GM12878 (cell line): Measurements from ENCODE around the gene UVSSA. TPM values are rescaled to one million over a fixed set of nuclear protein-coding genes. Genes with fewer than 3 reads are reported as not detected.

Source experiments
- ATAC-seq: fragments of 200-7000 bp; cut with Tn5 transposase; 3 replicates; pipeline ENCODE4 v1.9.1; 2020; ENCODE audit warnings: mild to moderate bottlenecking, moderate library complexity
- BruUV-seq: library from RNA; stranded (reverse); fragments of 400-500 nt; replicated peaks from 2 replicates; lab custom pipeline; 2021; lab: Mats Ljungman, UMichigan
- CTCF ChIA-PET: fragments of 300-600 bp; sonication (Branson Sonifier 250); formaldehyde crosslinking; extraction: SDS; loops from one replicate; lab custom pipeline; 2021; ENCODE audit warnings: inconsistent platforms; lab: Yijun Ruan, JAX
- POLR2A ChIA-PET: fragments of 350-600 bp; formaldehyde crosslinking; extraction: SDS; loops from one replicate; lab custom pipeline; 2021; ENCODE audit warnings: inconsistent platforms; lab: Charles Lee
- RAD21 ChIA-PET: fragments of 300-600 bp; sonication (Branson Sonifier 250); formaldehyde crosslinking; loops from one replicate; lab custom pipeline; 2023; ENCODE audit warnings: antibody characterized with exemption; ENCODE audit not compliant: unreplicated experiment; lab: Charles Lee
- SMC1A ChIA-PET: fragments of 300-600 bp; sonication (Branson Sonifier 250); formaldehyde crosslinking; loops from one replicate; lab custom pipeline; 2023; ENCODE audit not compliant: unreplicated experiment, uncharacterized antibody; lab: Charles Lee
- DNase-seq: peaks from one replicate; pipeline ENCODE4 v3.0.0-alpha.2; 2011; ENCODE audit warnings: low read depth, low spot score
- FAIRE-seq: peaks from 3 replicates; lab custom pipeline; 2011; peaks lifted over from hg19 to GRCh38; lab: Jason Lieb, UNC
- H2AFZ ChIP-seq: 2 replicates; pipeline ENCODE4 v1.6.0; 2011; ENCODE audit warnings: low read depth, low read length, control low read depth; ENCODE audit not compliant: control insufficient read depth
- H3K27ac ChIP-seq: 2 replicates; pipeline ENCODE4 v1.5.1; 2011; ENCODE audit warnings: control low read depth; ENCODE audit not compliant: control insufficient read depth, insufficient read depth
- H3K27me3 ChIP-seq, 2 experiments: replicated peaks in 1 of 2; 2 replicates each; pipeline versions ENCODE4 v1.6.0 to v1.6.1; 2011; ENCODE audit warnings: low read length in 1 of 2; ENCODE audit not compliant: control insufficient read depth in 2 of 2, insufficient read depth in 2 of 2
- H3K36me3 ChIP-seq, 2 experiments: 2 replicates each; pipeline ENCODE4 v1.5.1; 2011; ENCODE audit warnings: low read length in 1 of 2; ENCODE audit not compliant: control insufficient read depth in 2 of 2, insufficient read depth in 2 of 2
- H3K4me1 ChIP-seq: 2 replicates; pipeline ENCODE4 v1.6.1; 2011; ENCODE audit warnings: mild to moderate bottlenecking, low read length, moderate library complexity, mixed read lengths; ENCODE audit not compliant: control insufficient read depth, insufficient read depth
- H3K4me2 ChIP-seq: 2 replicates; pipeline ENCODE4 v1.6.0; 2011; ENCODE audit warnings: control low read depth; ENCODE audit not compliant: control insufficient read depth, insufficient read depth
- H3K4me3 ChIP-seq: fragments of 200-600 bp; sonication (generic); 2 replicates; pipeline ENCODE4 v1.5.1; 2016
- H3K79me2 ChIP-seq: 2 replicates; pipeline ENCODE4 v1.6.0; 2011; ENCODE audit warnings: low read length; ENCODE audit not compliant: control insufficient read depth, insufficient read depth
- H3K9ac ChIP-seq: 2 replicates; pipeline ENCODE4 v1.8.0; 2011; ENCODE audit warnings: low read length, control low read depth, mixed read lengths; ENCODE audit not compliant: control insufficient read depth, insufficient read depth
- H3K9me3 ChIP-seq: replicated peaks from 3 replicates; pipeline ENCODE4 v1.5.1; 2011; ENCODE audit warnings: mild to moderate bottlenecking, low read length; ENCODE audit not compliant: control insufficient read depth, insufficient read depth
- H4K20me1 ChIP-seq: 2 replicates; pipeline ENCODE4 v1.6.0; 2011; ENCODE audit not compliant: control insufficient read depth, insufficient read depth
- CBX5 ChIP-seq: sonication (generic); IDR thresholded peaks from 2 replicates; pipeline ENCODE4 v1.6.1; 2016; ENCODE audit warnings: low read depth, moderate library complexity, mild to moderate bottlenecking, inconsistent platforms
- ETV6 ChIP-seq, 2 experiments: fragments of 450-650 bp in 1 of 2; IDR thresholded peaks in 1 of 2; conservative IDR thresholded peaks in 1 of 2; 2 replicates each; pipeline ENCODE4 v1.6.1; 2014; ENCODE audit warnings: antibody characterized with exemption in 1 of 2, borderline replicate concordance in 1 of 2, low read depth in 1 of 2, mild to moderate bottlenecking in 1 of 2, moderate library complexity in 1 of 2
- FOXK2 ChIP-seq: fragments of 450-650 bp; IDR thresholded peaks from 2 replicates; pipeline ENCODE4 v1.6.1; 2017; ENCODE audit warnings: mild to moderate bottlenecking, moderate library complexity
- HDAC2 ChIP-seq: fragments of 200-600 bp; sonication (generic); IDR thresholded peaks from 2 replicates; pipeline ENCODE4 v1.6.1; 2017
- JUNB ChIP-seq: IDR thresholded peaks from 2 replicates; pipeline ENCODE4 v1.6.1; 2016; ENCODE audit warnings: antibody characterized with exemption, mild to moderate bottlenecking
- NFYA ChIP-seq: IDR thresholded peaks from 2 replicates; pipeline ENCODE4 v1.6.1; 2011; ENCODE audit warnings: low read depth, mild to moderate bottlenecking, low read length, improper control_type of control experiment, borderline replicate concordance
- NFYB ChIP-seq: IDR thresholded peaks from 2 replicates; pipeline ENCODE4 v1.6.1; 2011; ENCODE audit warnings: low read depth, mild to moderate bottlenecking, low read length, improper control_type of control experiment, moderate library complexity; ENCODE audit not compliant: insufficient read depth
- NR2C2 ChIP-seq: IDR thresholded peaks from 2 replicates; pipeline ENCODE4 v1.6.1; 2011; ENCODE audit warnings: borderline replicate concordance, low read depth; ENCODE audit not compliant: control insufficient read depth, insufficient read length
- SMARCA5 ChIP-seq: fragments of 450-650 bp; IDR thresholded peaks from 2 replicates; pipeline ENCODE4 v1.6.1; 2017; ENCODE audit warnings: mild to moderate bottlenecking
- ZSCAN29 ChIP-seq: fragments of 450-650 bp; IDR thresholded peaks from 2 replicates; pipeline ENCODE4 v1.6.1; 2017; ENCODE audit warnings: mild to moderate bottlenecking, moderate library complexity
- WGBS: methylation state at CpG from one replicate; pipeline ENCODE4 v1.1.6; 2016; ENCODE audit warnings: low lambda C conversion rate; ENCODE audit not compliant: insufficient replicate concordance, insufficient coverage; ENCODE audit errors: missing lambda C conversion rate; 5-methylcytosine and 5-hydroxymethylcytosine counted together
- in situ Hi-C: fragments of 300-500 bp; cut with MboI; formaldehyde crosslinking; loops from 9 replicates; pipeline ENCODE4 v1.14.3; 2018; ENCODE audit warnings: mixed read lengths
- intact Hi-C: fragments of 100-400 bp; cut with micrococcal nuclease; formaldehyde crosslinking; loops from one replicate; pipeline ENCODE4 v1.14.2; 2022; ENCODE audit not compliant: unreplicated experiment
- polyA plus RNA-seq, 11 experiments: library from polyadenylated mRNA; depleted of rRNA in 4 of 11; unstranded in 6 of 11; stranded (reverse) in 5 of 11; fragments of >200 nt; fragmentation: Nextera tagmentation in 4 of 11; fragmentation: Illumina TruSeq in 1 of 11; extraction: Ambion mirVana in 4 of 11; extraction: Trizol in 1 of 11; gene quantifications; 1 replicate in 1 of 11; 2 replicates in 10 of 11; pipeline versions ENCODE4 v1.2.1 to v1.2.3, GENCODE V29; 2011 to 2016; ENCODE audit warnings: inconsistent platforms in 2 of 11, missing spikeins in 2 of 11, low read depth in 1 of 11
- total RNA-seq, 4 experiments: library from RNA; depleted of rRNA in 3 of 4; stranded (reverse); fragments of >200 nt in 3 of 4; fragmentation: Illumina TruSeq in 1 of 4; extraction: Trizol in 1 of 4; gene quantifications; 2 replicates each; pipeline versions ENCODE4 v1.2.1 to v1.2.3, GENCODE V29; 2013 to 2021
- TF ChIP-seq, protein P1 (sequence below): fragments of 150-350 bp; IDR thresholded peaks from 2 replicates; pipeline ENCODE4 v1.6.1; 2014; ENCODE audit warnings: mild to moderate bottlenecking, low read depth, low read length
- TF ChIP-seq, protein P2 (sequence below): IDR thresholded peaks from 2 replicates; pipeline ENCODE4 v1.6.1; 2012; ENCODE audit warnings: low read depth, low read length, improper control_type of control experiment
- TF ChIP-seq, protein P3 (sequence below), 3 experiments: IDR thresholded peaks in 2 of 3; conservative IDR thresholded peaks in 1 of 3; 2 replicates each; pipeline ENCODE4 v1.5.1; 2011; ENCODE audit warnings: low read depth in 3 of 3, low read length in 3 of 3, mild to moderate bottlenecking in 3 of 3, control low read depth in 2 of 3, moderate library complexity in 2 of 3, inconsistent platforms in 1 of 3, mixed read lengths in 1 of 3; ENCODE audit not compliant: control insufficient read depth in 2 of 3, insufficient read depth in 1 of 3; ENCODE audit errors: extremely low read depth in 1 of 3
- TF ChIP-seq, protein P4 (sequence below): fragments of 450-650 bp; conservative IDR thresholded peaks from 2 replicates; pipeline ENCODE4 v1.6.1; 2017; ENCODE audit warnings: mild to moderate bottlenecking, moderate library complexity
- TF ChIP-seq, protein P5 (sequence below): fragments of 450-650 bp; IDR thresholded peaks from 2 replicates; pipeline ENCODE4 v1.6.1; 2016; ENCODE audit warnings: mild to moderate bottlenecking

Gene UVSSA
- total and polyA plus RNA-seq, 10 of the 15 experiments (the other 5 are each of a cell fraction or from before 2014, with no cell fraction given): 0.34 to 16.8 (median 3.6) TPM

DNA sequence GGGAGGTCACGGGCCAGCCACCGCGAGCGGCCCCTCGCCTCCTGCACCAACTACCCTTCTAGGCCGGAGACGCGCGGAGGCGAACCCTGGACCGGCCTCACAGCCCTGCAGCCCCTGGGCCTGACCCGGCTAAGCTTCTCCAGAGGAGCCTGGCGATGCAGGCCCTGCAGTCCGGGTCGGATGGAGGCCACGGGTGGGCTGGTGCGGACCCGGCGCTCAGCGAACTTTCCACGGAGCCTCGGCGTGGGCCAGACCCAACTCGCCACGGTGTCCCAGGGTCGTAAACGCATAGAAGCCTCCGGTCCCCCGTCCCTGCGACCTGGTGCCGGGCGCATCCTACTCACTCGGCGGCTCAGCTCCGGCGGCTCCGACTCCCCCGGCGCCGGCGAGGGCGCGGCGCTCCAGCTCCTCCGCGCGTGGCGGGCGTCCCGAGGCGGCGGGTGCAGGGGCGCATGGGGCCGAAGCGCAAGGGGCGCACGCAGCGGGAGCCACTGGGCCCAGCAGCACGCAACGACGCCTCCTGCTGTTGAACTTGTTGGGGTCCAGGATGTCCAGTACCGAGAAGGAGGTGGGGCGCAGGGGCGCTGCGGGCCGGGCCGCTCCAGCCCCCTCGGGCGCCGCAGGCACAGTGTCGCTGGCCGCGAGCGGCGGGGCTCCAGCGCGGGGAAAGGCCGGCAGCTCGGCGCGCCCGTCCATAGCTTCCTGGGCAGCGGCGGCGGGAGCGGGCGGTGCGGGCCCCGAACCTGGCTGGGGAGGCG, 58.8 kb downstream of the UVSSA start:
- H3K9me3 ChIP-seq: peaks cover 11% of the 10 kb centered on the region; the same call in 2 of the 3 replicates
- no peaks in the 10 kb centered on the region for H3K36me3 ChIP-seq
- no peaks in the 10 kb centered on the region for H3K4me1 ChIP-seq
- H3K79me2 ChIP-seq: no peaks in the 10 kb centered on the region
- no peaks in the 10 kb centered on the region for H4K20me1 ChIP-seq
- 89% methylated on average over 72 of the region's 90 CpGs for WGBS
- RAD21 ChIA-PET: no interaction called here
- POLR2A ChIA-PET: no interaction called here
- no peak overlapping the region for H2AFZ ChIP-seq
- intact Hi-C loops (no loop called here), in situ Hi-C loops (loop anchor here (10.0 kb wide), 1 partner anchor 59 kb away; no protein-coding TSS in a partner anchor)
- ATAC-seq (no peak), DNase-seq (no peak), FAIRE-seq (no peak)
- H3K27me3 ChIP-seq: no peaks in the 10 kb centered on the region
- H3K4me2 ChIP-seq: no peak overlapping the region
- SMC1A ChIA-PET: no interaction called here
- H3K9ac ChIP-seq: no peak overlapping the region
- BruUV-seq: no TSS peak
- no peak overlapping the region for H3K27ac ChIP-seq
- CTCF ChIA-PET: no interaction called here
- no peak overlapping the region for H3K4me3 ChIP-seq
- TF ChIP-seq, protein P1, sequence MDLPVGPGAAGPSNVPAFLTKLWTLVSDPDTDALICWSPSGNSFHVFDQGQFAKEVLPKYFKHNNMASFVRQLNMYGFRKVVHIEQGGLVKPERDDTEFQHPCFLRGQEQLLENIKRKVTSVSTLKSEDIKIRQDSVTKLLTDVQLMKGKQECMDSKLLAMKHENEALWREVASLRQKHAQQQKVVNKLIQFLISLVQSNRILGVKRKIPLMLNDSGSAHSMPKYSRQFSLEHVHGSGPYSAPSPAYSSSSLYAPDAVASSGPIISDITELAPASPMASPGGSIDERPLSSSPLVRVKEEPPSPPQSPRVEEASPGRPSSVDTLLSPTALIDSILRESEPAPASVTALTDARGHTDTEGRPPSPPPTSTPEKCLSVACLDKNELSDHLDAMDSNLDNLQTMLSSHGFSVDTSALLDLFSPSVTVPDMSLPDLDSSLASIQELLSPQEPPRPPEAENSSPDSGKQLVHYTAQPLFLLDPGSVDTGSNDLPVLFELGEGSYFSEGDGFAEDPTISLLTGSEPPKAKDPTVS: no peak
- TF ChIP-seq, protein P2, sequence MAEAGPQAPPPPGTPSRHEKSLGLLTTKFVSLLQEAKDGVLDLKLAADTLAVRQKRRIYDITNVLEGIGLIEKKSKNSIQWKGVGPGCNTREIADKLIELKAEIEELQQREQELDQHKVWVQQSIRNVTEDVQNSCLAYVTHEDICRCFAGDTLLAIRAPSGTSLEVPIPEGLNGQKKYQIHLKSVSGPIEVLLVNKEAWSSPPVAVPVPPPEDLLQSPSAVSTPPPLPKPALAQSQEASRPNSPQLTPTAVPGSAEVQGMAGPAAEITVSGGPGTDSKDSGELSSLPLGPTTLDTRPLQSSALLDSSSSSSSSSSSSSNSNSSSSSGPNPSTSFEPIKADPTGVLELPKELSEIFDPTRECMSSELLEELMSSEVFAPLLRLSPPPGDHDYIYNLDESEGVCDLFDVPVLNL: no peak
- TF ChIP-seq NR2C2 (no peak), NFYA (no peak), ZSCAN29 (no peak), SMARCA5 (no peak), ETV6 (conservative IDR thresholded peaks at IDR 0.05 in 1 of 2, IDR thresholded peaks at IDR 0.05 in 1 of 2; ENCODE audit: borderline replicate concordance in 1 of 2, low read depth in 1 of 2) (no peak), JUNB (no peak), NFYB (no peak), FOXK2 (no peak), CBX5 (no peak), HDAC2 (no peak)
- TF ChIP-seq, protein P3, sequence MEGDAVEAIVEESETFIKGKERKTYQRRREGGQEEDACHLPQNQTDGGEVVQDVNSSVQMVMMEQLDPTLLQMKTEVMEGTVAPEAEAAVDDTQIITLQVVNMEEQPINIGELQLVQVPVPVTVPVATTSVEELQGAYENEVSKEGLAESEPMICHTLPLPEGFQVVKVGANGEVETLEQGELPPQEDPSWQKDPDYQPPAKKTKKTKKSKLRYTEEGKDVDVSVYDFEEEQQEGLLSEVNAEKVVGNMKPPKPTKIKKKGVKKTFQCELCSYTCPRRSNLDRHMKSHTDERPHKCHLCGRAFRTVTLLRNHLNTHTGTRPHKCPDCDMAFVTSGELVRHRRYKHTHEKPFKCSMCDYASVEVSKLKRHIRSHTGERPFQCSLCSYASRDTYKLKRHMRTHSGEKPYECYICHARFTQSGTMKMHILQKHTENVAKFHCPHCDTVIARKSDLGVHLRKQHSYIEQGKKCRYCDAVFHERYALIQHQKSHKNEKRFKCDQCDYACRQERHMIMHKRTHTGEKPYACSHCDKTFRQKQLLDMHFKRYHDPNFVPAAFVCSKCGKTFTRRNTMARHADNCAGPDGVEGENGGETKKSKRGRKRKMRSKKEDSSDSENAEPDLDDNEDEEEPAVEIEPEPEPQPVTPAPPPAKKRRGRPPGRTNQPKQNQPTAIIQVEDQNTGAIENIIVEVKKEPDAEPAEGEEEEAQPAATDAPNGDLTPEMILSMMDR (IDR thresholded peaks at IDR 0.05 in 2 of 3, conservative IDR thresholded peaks at IDR 0.05 in 1 of 3; ENCODE audit: control insufficient read depth in 2 of 3, extremely low read depth in 1 of 3, insufficient read depth in 1 of 3, low read depth in 3 of 3, low read length in 3 of 3): no peak
- TF ChIP-seq, protein P4, sequence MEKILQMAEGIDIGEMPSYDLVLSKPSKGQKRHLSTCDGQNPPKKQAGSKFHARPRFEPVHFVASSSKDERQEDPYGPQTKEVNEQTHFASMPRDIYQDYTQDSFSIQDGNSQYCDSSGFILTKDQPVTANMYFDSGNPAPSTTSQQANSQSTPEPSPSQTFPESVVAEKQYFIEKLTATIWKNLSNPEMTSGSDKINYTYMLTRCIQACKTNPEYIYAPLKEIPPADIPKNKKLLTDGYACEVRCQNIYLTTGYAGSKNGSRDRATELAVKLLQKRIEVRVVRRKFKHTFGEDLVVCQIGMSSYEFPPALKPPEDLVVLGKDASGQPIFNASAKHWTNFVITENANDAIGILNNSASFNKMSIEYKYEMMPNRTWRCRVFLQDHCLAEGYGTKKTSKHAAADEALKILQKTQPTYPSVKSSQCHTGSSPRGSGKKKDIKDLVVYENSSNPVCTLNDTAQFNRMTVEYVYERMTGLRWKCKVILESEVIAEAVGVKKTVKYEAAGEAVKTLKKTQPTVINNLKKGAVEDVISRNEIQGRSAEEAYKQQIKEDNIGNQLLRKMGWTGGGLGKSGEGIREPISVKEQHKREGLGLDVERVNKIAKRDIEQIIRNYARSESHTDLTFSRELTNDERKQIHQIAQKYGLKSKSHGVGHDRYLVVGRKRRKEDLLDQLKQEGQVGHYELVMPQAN: no peak
- TF ChIP-seq, protein P5, sequence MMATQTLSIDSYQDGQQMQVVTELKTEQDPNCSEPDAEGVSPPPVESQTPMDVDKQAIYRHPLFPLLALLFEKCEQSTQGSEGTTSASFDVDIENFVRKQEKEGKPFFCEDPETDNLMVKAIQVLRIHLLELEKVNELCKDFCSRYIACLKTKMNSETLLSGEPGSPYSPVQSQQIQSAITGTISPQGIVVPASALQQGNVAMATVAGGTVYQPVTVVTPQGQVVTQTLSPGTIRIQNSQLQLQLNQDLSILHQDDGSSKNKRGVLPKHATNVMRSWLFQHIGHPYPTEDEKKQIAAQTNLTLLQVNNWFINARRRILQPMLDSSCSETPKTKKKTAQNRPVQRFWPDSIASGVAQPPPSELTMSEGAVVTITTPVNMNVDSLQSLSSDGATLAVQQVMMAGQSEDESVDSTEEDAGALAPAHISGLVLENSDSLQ: no peak
